Calu3 (cell line): ENCODE data around the gene CSKMT. TPM values are rescaled to one million over a fixed set of nuclear protein-coding genes. Genes with fewer than 3 reads are reported as not detected.
A peak's percentile ranks its signal among the peaks of the same experiment; 100 is the strongest.

Experiments used
- BruUV-seq: library from RNA; stranded (reverse); fragments of 400-500 nt; replicated peaks from 2 replicates; lab custom pipeline; 2021; lab: Mats Ljungman, UMichigan
- CTCF ChIA-PET: fragments of 300-600 bp; sonication (Branson Sonifier 250); formaldehyde crosslinking; loops from one replicate; lab custom pipeline; 2022; ENCODE audit warnings: antibody characterized with exemption; lab: Charles Lee
- DNase-seq: peaks from one replicate; pipeline ENCODE4 v3.0.0; 2022
- H3K27ac Mint-ChIP-seq: one replicate; pipeline ENCODE4 v1.8.0; 2022; ENCODE audit warnings: mixed read lengths; ENCODE audit not compliant: unreplicated experiment
- H3K27me3 Mint-ChIP-seq: one replicate; pipeline ENCODE4 v1.8.0; 2022; ENCODE audit warnings: mixed read lengths; ENCODE audit not compliant: unreplicated experiment
- H3K36me3 Mint-ChIP-seq: one replicate; pipeline ENCODE4 v1.8.0; 2022; ENCODE audit warnings: mild to moderate bottlenecking, moderate library complexity, mixed read lengths; ENCODE audit not compliant: insufficient read depth, unreplicated experiment
- H3K4me1 Mint-ChIP-seq: one replicate; pipeline ENCODE4 v1.8.0; 2022; ENCODE audit warnings: mild to moderate bottlenecking, low read depth, mixed read lengths; ENCODE audit not compliant: unreplicated experiment
- H3K4me3 Mint-ChIP-seq: one replicate; pipeline ENCODE4 v1.8.0; 2022; ENCODE audit warnings: mild to moderate bottlenecking, low read depth, moderate library complexity, mixed read lengths; ENCODE audit not compliant: unreplicated experiment
- H3K9me3 Mint-ChIP-seq: one replicate; pipeline ENCODE4 v1.8.0; 2022; ENCODE audit warnings: low read depth, mixed read lengths; ENCODE audit not compliant: unreplicated experiment
- intact Hi-C: fragments of 100-400 bp; cut with micrococcal nuclease; formaldehyde crosslinking; loops from one replicate; pipeline ENCODE4 v1.10.0; 2022; ENCODE audit not compliant: unreplicated experiment
- total RNA-seq: library from RNA; stranded (reverse); gene quantifications from 2 replicates; pipeline ENCODE4 v1.2.3, GENCODE V29; 2022
- TF ChIP-seq, protein P1 (sequence below): fragments of 200-600 bp; IDR thresholded peaks from one replicate; pipeline ENCODE4 v1.8.0; 2022; ENCODE audit warnings: antibody characterized with exemption; ENCODE audit not compliant: unreplicated experiment

The CSKMT gene
- total RNA-seq, 1 experiment from 2014 or later = 17.7 TPM

DNA sequence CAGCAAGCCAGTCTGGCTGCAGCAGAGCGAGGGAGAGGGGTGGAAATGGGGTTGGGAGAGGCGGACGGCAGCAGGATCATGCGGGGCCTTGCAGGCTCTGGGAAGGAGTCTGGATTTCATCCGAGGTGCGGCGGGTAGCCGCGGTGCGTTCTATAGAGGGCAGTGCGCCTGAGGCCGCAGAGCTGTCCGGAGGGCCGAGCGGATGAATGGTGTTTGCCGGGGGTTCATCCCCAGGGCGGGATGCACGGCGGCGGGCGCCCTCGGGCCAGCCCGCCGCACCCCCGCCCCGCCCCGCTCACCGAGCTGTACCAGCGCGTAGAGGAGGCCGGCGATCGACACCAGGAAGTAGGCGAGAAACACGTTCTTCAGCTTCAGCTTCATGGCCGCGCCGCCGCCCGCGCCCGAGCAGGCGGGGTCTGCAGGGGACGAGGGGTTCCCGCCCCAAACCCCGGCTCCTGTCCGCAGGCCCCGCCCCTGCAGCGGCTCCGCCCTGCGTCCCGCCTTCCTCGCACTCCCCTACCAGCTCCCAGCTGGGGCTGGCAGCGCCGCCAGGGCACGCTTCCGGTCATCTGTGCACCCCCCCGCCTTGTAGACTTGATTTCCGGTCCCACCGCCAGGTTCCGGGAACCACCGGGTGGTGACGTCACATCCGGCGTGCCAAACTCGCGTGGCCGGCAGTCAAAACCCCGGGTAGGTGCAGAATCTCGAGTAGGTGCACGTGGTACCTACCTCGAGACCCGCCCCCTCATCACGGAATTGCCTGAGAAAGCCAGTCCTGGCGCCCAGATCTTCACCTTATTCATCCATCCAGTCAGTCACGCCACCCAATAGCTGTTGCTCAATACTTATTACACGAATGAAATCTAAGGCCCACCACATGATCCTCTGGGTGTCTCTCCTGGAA is 43.3 kb upstream of the CSKMT start, which contains the start of gene B3GAT3:
TSS of gene B3GAT3 (minus strand) at position 420 of the 904 bp plus-strand sequence. CDS start at position 381, 39 bp downstream.
- TF ChIP-seq, protein P1, sequence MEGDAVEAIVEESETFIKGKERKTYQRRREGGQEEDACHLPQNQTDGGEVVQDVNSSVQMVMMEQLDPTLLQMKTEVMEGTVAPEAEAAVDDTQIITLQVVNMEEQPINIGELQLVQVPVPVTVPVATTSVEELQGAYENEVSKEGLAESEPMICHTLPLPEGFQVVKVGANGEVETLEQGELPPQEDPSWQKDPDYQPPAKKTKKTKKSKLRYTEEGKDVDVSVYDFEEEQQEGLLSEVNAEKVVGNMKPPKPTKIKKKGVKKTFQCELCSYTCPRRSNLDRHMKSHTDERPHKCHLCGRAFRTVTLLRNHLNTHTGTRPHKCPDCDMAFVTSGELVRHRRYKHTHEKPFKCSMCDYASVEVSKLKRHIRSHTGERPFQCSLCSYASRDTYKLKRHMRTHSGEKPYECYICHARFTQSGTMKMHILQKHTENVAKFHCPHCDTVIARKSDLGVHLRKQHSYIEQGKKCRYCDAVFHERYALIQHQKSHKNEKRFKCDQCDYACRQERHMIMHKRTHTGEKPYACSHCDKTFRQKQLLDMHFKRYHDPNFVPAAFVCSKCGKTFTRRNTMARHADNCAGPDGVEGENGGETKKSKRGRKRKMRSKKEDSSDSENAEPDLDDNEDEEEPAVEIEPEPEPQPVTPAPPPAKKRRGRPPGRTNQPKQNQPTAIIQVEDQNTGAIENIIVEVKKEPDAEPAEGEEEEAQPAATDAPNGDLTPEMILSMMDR = no peak
- peak within 1 kb of the TSS; percentile 90 for H3K4me3 Mint-ChIP-seq
- H3K4me1 Mint-ChIP-seq = peaks cover 18% of the 10 kb centered on the region
- no peaks in the 10 kb centered on the region for H3K27me3 Mint-ChIP-seq
- peak; percentile 99 for DNase-seq
- H3K36me3 Mint-ChIP-seq = peaks cover 65% of the 10 kb centered on the region
- no peaks in the 10 kb centered on the region for H3K9me3 Mint-ChIP-seq
- intact Hi-C loops = no loop called here
- CTCF ChIA-PET = interaction anchor here (0.6 to 2.1 kb wide), 9 partner anchors 10 to 227 kb away, joined by 3 to 5 read pairs (median 3); partner anchors contain the start of gene TUT1
- peak within 1 kb of the TSS; percentile 95 for H3K27ac Mint-ChIP-seq
- no TSS peak for BruUV-seq

DNA sequence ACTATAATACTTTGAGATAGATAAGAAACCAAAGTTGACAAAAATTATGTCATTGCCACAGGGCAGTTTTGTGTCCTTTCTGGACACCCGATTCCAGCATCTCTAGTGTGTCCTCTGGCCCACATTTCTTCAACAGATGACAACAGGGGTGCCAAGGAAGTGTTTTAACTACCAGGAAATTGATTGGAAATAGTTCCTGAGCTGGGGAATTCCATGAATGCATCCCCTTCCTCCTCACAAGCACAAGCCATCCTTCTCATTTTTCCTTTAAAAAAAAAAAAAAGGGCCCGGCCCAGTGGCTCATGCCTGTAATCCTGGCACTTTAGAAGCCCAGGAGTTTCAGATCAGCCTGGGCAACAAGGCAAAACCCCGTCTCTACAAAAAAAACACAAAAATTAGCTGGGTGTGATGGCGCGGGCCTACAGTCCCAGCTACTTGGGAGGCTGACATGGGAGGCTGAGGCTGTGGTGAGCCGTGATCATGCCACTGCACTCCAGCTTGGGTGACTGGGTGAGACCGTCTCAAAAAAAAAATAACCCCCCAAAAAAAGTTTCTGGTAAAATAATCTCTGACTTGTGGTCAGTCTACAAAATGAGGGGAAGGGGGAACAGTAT is 42.5 kb upstream of the CSKMT start:
- peak overlapping the region; percentile 95 for H3K27ac Mint-ChIP-seq
- TF ChIP-seq, protein P1 = no peak
- no peaks in the 10 kb centered on the region for H3K9me3 Mint-ChIP-seq
- H3K27me3 Mint-ChIP-seq = no peaks in the 10 kb centered on the region
- peaks cover 69% of the 10 kb centered on the region for H3K36me3 Mint-ChIP-seq
- peak overlapping the region; percentile 90 for H3K4me3 Mint-ChIP-seq
- peaks cover 18% of the 10 kb centered on the region for H3K4me1 Mint-ChIP-seq
- CTCF ChIA-PET = interaction anchor here (0.6 to 2.1 kb wide), 5 partner anchors 11 to 63 kb away, joined by 3 to 5 read pairs (median 4); partner anchors contain the start of gene TUT1
- no peak for DNase-seq
- BruUV-seq = TSS peak; percentile 84
- intact Hi-C loops = no loop called here

DNA sequence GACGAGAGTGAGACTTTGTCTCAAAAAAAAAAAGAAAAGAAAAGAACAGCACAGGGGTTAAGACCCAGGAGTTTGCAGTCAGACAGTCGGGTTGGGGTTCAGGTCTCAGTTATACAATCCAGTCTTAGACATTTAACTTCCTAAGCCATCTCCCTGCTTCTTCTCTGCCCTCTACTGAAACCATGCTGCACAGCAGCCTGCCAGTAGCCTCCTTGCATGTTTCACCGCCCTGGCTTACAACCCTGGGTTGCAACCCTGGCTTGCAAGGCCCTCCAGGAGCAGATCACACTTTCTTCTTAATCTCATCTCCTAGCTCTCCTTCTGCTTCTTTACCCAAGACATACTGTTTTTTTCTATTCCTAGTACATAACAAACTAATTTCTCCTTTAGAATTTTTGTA is 37.4 kb upstream of the CSKMT start:
- CTCF ChIA-PET = interaction anchor here (1.4 kb wide), 1 partner anchor 26 kb away, joined by 3 read pairs; the partner anchor contains the start of gene MTA2
- Mint-ChIP-seq H3K9me3 (no peaks in the 10 kb centered on the region), H3K4me1 (no peaks in the 10 kb centered on the region), H3K27me3 (no peaks in the 10 kb centered on the region), H3K4me3 (no peak overlapping the region), H3K27ac (no peak overlapping the region), H3K36me3 (peaks cover 85% of the 10 kb centered on the region)
- DNase-seq = no peak
- TF ChIP-seq, protein P1 = no peak
- no TSS peak for BruUV-seq
- intact Hi-C loops = no loop called here

DNA sequence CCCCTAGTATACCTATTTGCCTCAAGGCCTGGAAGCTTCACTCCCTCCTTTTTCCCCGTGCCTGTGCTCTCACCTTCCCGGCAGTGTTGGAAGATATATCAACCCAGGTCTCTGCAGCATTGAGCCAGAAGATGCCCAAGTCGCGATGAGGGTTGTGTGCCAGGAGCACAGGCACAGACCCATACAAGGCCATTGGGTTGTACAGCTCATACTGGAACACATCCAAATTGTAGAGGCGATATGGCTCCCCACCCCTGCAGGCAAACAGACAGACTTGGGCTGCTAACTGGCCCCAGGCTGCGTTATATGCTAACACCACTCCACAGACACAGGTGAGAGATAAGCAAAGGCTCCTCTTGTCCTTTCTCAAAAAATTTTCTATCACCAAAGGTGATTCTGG is 32.6 kb upstream of the CSKMT start:
- peaks cover 85% of the 10 kb centered on the region for H3K36me3 Mint-ChIP-seq
- CTCF ChIA-PET = no interaction called here

More for the DNA sequence above, 32.6 kb upstream of the CSKMT start:
- Mint-ChIP-seq H3K27ac (no peak overlapping the region), H3K27me3 (no peaks in the 10 kb centered on the region), H3K4me3 (no peak overlapping the region), H3K4me1 (no peaks in the 10 kb centered on the region), H3K9me3 (no peaks in the 10 kb centered on the region)
- TF ChIP-seq, protein P1 = no peak
- BruUV-seq = no TSS peak
- intact Hi-C loops = no loop called here
- DNase-seq = no peak
